Activated CD8-positive, alpha-beta memory T cell treated with anti-CD3 and anti-CD28 coated beads, Interleukin-2, amount 10 ng/mL, durations not matched to agents 7 days and 5 days (primary cell): Measurements from ENCODE around the gene PKP2. TPM values are rescaled to one million over a fixed set of nuclear protein-coding genes. Genes with fewer than 3 reads are reported as not detected.

ENCODE experiments used
- ATAC-seq: fragments of 150-1000 bp; cut with Tn5 transposase; one replicate; pipeline ENCODE4 v1.10.0; 2021; ENCODE audit warnings: moderate library complexity
- CTCF ChIA-PET: fragments of 350-600 bp; sonication (Branson Sonifier 250); formaldehyde crosslinking; loops from one replicate; lab custom pipeline; 2021; ENCODE audit warnings: antibody characterized with exemption; lab: Charles Lee
- DNase-seq: peaks from one replicate; pipeline ENCODE4 v3.0.0-alpha.2; 2020
- H3K27ac Mint-ChIP-seq: one replicate; pipeline ENCODE4 v1.8.0; 2021; ENCODE audit warnings: mild to moderate bottlenecking, mixed read lengths
- H3K27me3 Mint-ChIP-seq: one replicate; pipeline ENCODE4 v1.8.0; 2021; ENCODE audit warnings: mixed read lengths
- H3K36me3 Mint-ChIP-seq: one replicate; pipeline ENCODE4 v1.8.0; 2021; ENCODE audit warnings: mild to moderate bottlenecking, mixed read lengths
- H3K4me1 Mint-ChIP-seq: one replicate; pipeline ENCODE4 v1.8.0; 2021; ENCODE audit warnings: mixed read lengths
- H3K4me3 Mint-ChIP-seq: one replicate; pipeline ENCODE4 v1.8.0; 2021; ENCODE audit warnings: mild to moderate bottlenecking, moderate library complexity, mixed read lengths
- H3K9me3 Mint-ChIP-seq: one replicate; pipeline ENCODE4 v1.8.0; 2022; ENCODE audit warnings: low read depth, mixed read lengths
- total RNA-seq, 2 experiments: library from RNA; stranded (reverse); gene quantifications; one replicate each; pipeline ENCODE4 v1.2.3, GENCODE V29; 2021

PKP2 gene
- total RNA-seq, 2 experiments from 2014 or later: not detected

DNA sequence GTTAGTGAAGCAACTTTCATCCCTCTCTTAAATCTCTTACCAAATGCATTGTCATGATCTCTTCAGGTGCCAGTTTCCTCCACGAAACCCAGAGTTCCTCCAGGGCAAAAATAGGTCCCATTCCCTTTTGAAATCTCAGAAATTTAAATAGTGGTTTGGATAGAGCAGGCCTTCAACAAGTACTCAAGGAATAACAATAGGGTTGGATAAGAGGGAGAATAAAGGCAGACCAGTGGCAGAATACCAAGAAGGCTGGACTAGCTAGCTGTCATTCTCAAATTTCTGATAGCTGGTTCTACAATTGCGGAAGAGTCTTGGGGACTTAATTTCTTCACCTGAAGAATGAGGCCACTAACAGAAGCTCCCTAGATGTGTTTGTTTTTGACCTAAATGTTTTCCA lies 62.5 kb downstream of the PKP2 start:
- peaks cover 3% of the 10 kb centered on the region for H3K27me3 Mint-ChIP-seq
- H3K27ac Mint-ChIP-seq: no peak overlapping the region
- H3K4me1 Mint-ChIP-seq: no peaks in the 10 kb centered on the region
- no peak overlapping the region for H3K4me3 Mint-ChIP-seq
- H3K36me3 Mint-ChIP-seq: no peaks in the 10 kb centered on the region
- CTCF ChIA-PET: no interaction called here
- no peaks in the 10 kb centered on the region for H3K9me3 Mint-ChIP-seq
- no peak for ATAC-seq
- no peak for DNase-seq

- H3K27me3 Mint-ChIP-seq: peaks cover 6% of the 10 kb centered on the region
- H3K36me3 Mint-ChIP-seq: no peaks in the 10 kb centered on the region
- no peak overlapping the region for H3K4me3 Mint-ChIP-seq
- no peak overlapping the region for H3K27ac Mint-ChIP-seq
- DNase-seq (no peak), ATAC-seq (no peak)
- CTCF ChIA-PET: no interaction called here
- no peaks in the 10 kb centered on the region for H3K9me3 Mint-ChIP-seq
- H3K4me1 Mint-ChIP-seq: no peaks in the 10 kb centered on the region
Observed at GRCh38 chr12:32828552-32828951, 68.0 kb downstream of the PKP2 start.

DNA sequence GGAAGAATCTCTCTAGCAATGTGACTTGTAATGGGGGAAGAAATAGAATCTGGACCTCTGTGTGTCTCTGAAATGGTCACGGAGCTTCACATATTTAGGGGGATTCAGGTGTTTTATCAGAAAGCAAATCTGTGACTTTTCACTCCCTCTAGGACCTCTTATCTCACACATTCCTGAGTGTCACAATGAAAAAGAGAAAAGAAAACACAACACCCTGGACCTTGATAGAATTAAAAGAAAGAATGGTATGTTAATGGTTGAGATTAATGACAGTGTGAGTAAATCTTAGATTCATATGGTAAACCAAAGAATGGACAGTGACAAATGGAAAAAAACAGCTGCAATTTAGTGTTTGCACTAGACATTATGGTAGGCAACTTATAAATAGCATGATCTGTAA lies 68.5 kb downstream of the PKP2 start:
- no peak for DNase-seq
- CTCF ChIA-PET: no interaction called here
- Mint-ChIP-seq H3K9me3 (no peaks in the 10 kb centered on the region), H3K27ac (no peak overlapping the region), H3K4me1 (no peaks in the 10 kb centered on the region), H3K36me3 (no peaks in the 10 kb centered on the region), H3K4me3 (no peak overlapping the region), H3K27me3 (peaks cover 6% of the 10 kb centered on the region)
- no peak for ATAC-seq

GRCh38 chr12:32826807-32827412 lies 69.7 kb downstream of the PKP2 start:
- no peaks in the 10 kb centered on the region for H3K36me3 Mint-ChIP-seq
- H3K27ac Mint-ChIP-seq: no peak overlapping the region
- CTCF ChIA-PET: no interaction called here
- ATAC-seq: no peak
- H3K27me3 Mint-ChIP-seq: peaks cover 3% of the 10 kb centered on the region
- DNase-seq: no peak
- no peak overlapping the region for H3K4me3 Mint-ChIP-seq
- no peaks in the 10 kb centered on the region for H3K9me3 Mint-ChIP-seq
- H3K4me1 Mint-ChIP-seq: no peaks in the 10 kb centered on the region

DNA sequence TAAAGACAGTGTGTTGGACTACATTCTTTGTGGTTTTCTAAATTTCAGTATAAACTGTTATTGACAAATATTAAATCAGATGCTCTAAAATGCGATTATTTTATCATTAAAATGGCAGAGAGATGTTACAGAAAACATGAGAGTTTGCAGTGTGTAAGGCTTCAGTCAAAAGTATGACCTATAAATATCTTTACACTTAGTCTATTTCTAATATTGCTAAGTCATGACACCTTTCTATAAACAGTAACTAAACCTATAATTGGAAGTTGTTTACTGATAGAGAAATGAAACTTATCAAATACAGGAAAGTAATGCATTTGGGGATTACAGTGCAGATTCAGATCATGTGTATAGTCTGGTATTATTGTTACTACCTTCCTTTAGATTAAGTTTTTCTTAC lies 72.0 kb downstream of the PKP2 start:
- DNase-seq (no peak), ATAC-seq (no peak)
- no peak overlapping the region for H3K27ac Mint-ChIP-seq
- peaks cover 3% of the 10 kb centered on the region for H3K27me3 Mint-ChIP-seq
- no peaks in the 10 kb centered on the region for H3K9me3 Mint-ChIP-seq
- H3K36me3 Mint-ChIP-seq: no peaks in the 10 kb centered on the region
- H3K4me1 Mint-ChIP-seq: no peaks in the 10 kb centered on the region
- no peak overlapping the region for H3K4me3 Mint-ChIP-seq
- CTCF ChIA-PET: no interaction called here

DNA sequence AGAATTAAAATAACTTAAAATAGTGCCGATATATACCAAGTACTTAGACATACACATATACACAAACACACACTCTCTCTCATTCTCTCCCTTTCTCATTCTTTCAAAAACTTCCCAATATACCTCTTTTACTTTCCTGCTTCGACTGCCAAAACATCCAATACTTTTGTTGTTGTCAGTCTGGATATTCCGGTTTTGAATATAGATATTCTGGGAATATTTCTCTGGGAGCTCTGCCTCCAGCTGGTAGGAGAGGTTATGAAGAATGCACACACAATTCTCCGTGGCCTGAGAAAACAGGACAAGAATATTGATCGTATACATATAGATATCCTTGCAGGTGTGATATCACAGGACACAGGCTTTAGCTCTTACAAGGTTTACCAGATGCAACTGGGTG lies 74.2 kb downstream of the PKP2 start:
- ATAC-seq (no peak), DNase-seq (no peak)
- H3K27ac Mint-ChIP-seq: no peak overlapping the region
- CTCF ChIA-PET: interaction anchor here (1.1 kb wide), 1 partner anchor 15 kb away, joined by 3 read pairs; no protein-coding TSS in a partner anchor
- H3K9me3 Mint-ChIP-seq: no peaks in the 10 kb centered on the region
- H3K4me1 Mint-ChIP-seq: no peaks in the 10 kb centered on the region
- H3K36me3 Mint-ChIP-seq: no peaks in the 10 kb centered on the region
- H3K27me3 Mint-ChIP-seq: no peaks in the 10 kb centered on the region
- H3K4me3 Mint-ChIP-seq: no peak overlapping the region

- DNase-seq (no peak), ATAC-seq (no peak)
- no peak overlapping the region for H3K4me3 Mint-ChIP-seq
- no peaks in the 10 kb centered on the region for H3K36me3 Mint-ChIP-seq
- no peaks in the 10 kb centered on the region for H3K9me3 Mint-ChIP-seq
- no peaks in the 10 kb centered on the region for H3K4me1 Mint-ChIP-seq
- no peaks in the 10 kb centered on the region for H3K27me3 Mint-ChIP-seq
- CTCF ChIA-PET: interaction anchor here (1.1 kb wide), 1 partner anchor 16 kb away, joined by 3 read pairs; no protein-coding TSS in a partner anchor
- no peak overlapping the region for H3K27ac Mint-ChIP-seq
Observed at GRCh38 chr12:32821710-32822109, 74.9 kb downstream of the PKP2 start.

DNA sequence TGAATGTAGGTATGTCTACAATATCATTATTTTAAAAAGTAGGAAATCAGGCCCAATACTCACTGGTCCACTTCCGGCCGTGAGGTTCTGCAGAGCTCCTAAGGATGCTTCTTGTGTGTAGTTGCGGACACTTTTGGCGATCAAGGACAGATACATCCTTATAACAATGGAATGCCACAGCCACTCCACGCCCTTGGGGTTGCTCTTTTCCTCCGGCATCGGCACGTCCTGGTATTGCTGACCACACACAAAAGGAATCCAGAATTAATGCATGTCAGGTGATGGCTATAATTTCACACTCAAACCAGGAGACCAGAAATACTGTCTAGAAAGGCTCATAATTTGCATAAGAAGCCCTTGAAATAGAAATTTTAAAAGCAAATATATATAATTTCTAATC lies 75.3 kb downstream of the PKP2 start:
- no peak for DNase-seq

DNA sequence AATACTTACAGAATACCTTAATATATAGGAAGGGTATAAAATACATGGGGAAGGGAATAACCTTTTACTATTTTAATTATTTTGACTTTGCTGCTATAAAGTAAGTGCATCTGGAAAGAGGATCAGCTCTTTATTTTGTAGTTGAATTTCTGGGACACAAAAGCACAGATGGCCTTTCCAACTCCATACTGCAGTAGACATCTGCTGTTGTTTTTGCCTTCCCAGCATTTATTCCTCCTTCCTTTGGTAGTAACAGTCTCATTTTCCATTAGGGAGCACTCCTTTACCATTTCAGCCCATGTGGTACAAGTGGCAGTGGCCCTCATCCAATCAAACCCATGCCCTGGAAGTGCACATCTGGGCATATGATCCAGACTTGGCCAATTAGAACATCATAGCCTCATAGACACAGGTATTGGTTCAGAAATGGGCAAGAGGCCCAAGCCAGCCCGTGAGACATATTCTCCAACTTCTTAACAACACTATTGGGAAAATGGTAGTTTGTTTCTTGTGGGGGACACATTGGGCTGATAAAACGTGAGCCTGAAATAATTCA lies 76.1 kb downstream of the PKP2 start:
- CTCF ChIA-PET: no interaction called here
- Mint-ChIP-seq H3K4me1 (no peaks in the 10 kb centered on the region), H3K36me3 (no peaks in the 10 kb centered on the region), H3K4me3 (no peak overlapping the region), H3K27me3 (no peaks in the 10 kb centered on the region), H3K27ac (no peak overlapping the region), H3K9me3 (no peaks in the 10 kb centered on the region)
- ATAC-seq: no peak
- no peak for DNase-seq

More for the DNA sequence above, 75.3 kb downstream of the PKP2 start:
- CTCF ChIA-PET: no interaction called here
- Mint-ChIP-seq H3K27me3 (no peaks in the 10 kb centered on the region), H3K27ac (no peak overlapping the region), H3K4me3 (no peak overlapping the region), H3K4me1 (no peaks in the 10 kb centered on the region), H3K9me3 (no peaks in the 10 kb centered on the region), H3K36me3 (no peaks in the 10 kb centered on the region)
- no peak for ATAC-seq

DNA sequence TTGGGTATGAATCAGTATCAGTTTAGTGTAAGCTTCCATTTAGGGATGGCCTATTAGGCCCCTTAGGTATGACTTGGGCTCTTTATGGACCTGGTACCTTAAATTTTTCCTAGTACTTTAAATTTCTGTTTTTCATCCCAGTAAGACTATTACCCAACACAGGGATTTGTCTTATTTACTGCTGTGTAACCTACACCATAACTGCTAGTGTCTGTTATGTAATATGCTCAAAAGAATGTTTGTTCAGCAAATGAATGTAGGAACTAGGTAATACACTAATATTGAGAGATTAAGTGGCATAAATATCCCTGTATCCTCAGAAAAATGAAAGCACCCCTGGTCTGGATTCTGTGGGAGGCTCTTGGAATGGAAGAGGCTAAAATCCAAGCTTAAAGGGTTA lies 77.2 kb downstream of the PKP2 start:
- CTCF ChIA-PET: no interaction called here
- ATAC-seq: no peak
- no peak overlapping the region for H3K4me3 Mint-ChIP-seq
- no peaks in the 10 kb centered on the region for H3K36me3 Mint-ChIP-seq
- no peaks in the 10 kb centered on the region for H3K4me1 Mint-ChIP-seq
- H3K27me3 Mint-ChIP-seq: no peaks in the 10 kb centered on the region
- no peaks in the 10 kb centered on the region for H3K9me3 Mint-ChIP-seq
- DNase-seq: no peak
- no peak overlapping the region for H3K27ac Mint-ChIP-seq

GRCh38 chr12:32811686-32812392 lies 84.7 kb downstream of the PKP2 start:
- H3K9me3 Mint-ChIP-seq: no peaks in the 10 kb centered on the region
- CTCF ChIA-PET: interaction anchor here (0.6 kb wide), 1 partner anchor 566 kb away, joined by 3 read pairs; no protein-coding TSS in a partner anchor
- ATAC-seq: no peak
- no peak for DNase-seq
- no peak overlapping the region for H3K27ac Mint-ChIP-seq
- no peaks in the 10 kb centered on the region for H3K4me1 Mint-ChIP-seq
- H3K27me3 Mint-ChIP-seq: no peaks in the 10 kb centered on the region
- no peak overlapping the region for H3K4me3 Mint-ChIP-seq
- H3K36me3 Mint-ChIP-seq: no peaks in the 10 kb centered on the region

DNA sequence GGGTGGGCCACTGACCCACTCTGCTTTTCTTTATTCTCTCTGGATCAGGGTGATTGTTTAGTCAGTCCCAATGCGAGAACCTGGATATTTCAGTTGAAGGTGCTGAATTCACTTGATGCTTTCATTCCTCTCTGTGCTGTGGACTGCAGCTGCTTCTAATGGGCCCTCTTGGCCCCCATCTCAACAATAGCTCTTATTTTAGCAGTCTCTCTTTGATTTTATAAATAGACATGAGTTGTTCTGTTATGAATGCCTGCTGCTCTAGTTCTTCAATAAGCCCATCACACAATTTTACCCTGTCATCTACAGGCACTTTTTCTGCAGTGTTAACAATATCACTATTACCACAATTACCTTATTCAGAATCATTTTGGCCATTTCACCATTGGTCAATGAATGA lies 86.7 kb downstream of the PKP2 start:
- Mint-ChIP-seq H3K9me3 (no peaks in the 10 kb centered on the region), H3K4me1 (no peaks in the 10 kb centered on the region), H3K36me3 (no peaks in the 10 kb centered on the region), H3K27me3 (peaks cover 2% of the 10 kb centered on the region), H3K27ac (no peak overlapping the region), H3K4me3 (no peak overlapping the region)
- ATAC-seq (no peak), DNase-seq (no peak)
- CTCF ChIA-PET: no interaction called here

DNA sequence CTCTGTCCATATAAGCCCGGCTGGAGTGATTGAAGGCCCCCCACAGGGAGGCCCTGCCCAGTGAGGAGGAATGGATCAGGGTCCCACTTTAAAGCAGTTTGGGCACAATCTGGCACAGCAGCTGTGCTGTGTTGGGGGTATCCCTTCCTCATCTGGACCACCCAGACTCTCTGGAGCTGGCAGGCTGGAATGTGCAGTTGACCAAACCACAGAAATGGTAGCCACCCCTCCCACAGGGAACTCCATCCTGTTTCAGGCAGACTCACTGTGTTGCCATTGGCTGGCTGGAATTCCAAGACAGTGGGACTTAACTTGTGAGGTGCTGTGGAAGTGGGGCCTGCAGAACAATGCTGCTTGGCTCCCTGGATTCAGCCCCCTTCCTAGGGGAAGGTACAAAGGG lies 87.4 kb downstream of the PKP2 start:
- H3K9me3 Mint-ChIP-seq: no peaks in the 10 kb centered on the region
- ATAC-seq: no peak
- CTCF ChIA-PET: no interaction called here
- DNase-seq: no peak
- H3K27ac Mint-ChIP-seq: no peak overlapping the region
- H3K36me3 Mint-ChIP-seq: no peaks in the 10 kb centered on the region
- no peaks in the 10 kb centered on the region for H3K4me1 Mint-ChIP-seq
- no peak overlapping the region for H3K4me3 Mint-ChIP-seq
- peaks cover 2% of the 10 kb centered on the region for H3K27me3 Mint-ChIP-seq

DNA sequence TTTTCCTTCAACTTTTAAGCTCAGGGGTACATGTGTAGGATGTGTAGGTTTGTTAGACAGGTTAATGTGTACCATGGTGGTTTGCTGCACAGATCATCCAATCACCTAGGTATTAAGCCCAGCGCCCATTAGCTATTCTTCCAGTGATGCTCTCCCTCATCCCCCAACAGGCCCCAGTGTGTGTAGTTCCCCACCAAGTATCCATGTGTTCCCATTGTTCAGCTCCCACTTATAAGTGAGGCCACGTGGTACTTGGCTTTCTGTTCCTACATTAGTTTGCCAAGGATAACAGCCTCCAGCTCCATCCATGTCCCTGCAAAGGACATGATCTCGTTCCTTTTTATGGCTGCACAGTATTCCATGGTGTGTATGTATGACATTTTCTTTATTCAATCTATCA lies 92.3 kb downstream of the PKP2 start:
- Mint-ChIP-seq H3K27me3 (peaks cover 2% of the 10 kb centered on the region), H3K36me3 (no peaks in the 10 kb centered on the region), H3K4me1 (no peaks in the 10 kb centered on the region), H3K27ac (no peak overlapping the region), H3K4me3 (no peak overlapping the region), H3K9me3 (no peaks in the 10 kb centered on the region)
- no peak for DNase-seq
- CTCF ChIA-PET: no interaction called here
- no peak for ATAC-seq
